OCI-LY7 (cell line): ENCODE data around the gene OBSL1. TPM values are rescaled to one million over a fixed set of nuclear protein-coding genes. Genes with fewer than 3 reads are reported as not detected.

Experiments used
- BruUV-seq: library from RNA; stranded (reverse); fragments of 400-500 nt; replicated peaks from 2 replicates; lab custom pipeline; 2021; lab: Mats Ljungman, UMichigan
- CTCF ChIA-PET: fragments of 300-600 bp; sonication (Branson Sonifier 250); formaldehyde crosslinking; loops from one replicate; lab custom pipeline; 2022; ENCODE audit warnings: antibody characterized with exemption; ENCODE audit not compliant: unreplicated experiment; lab: Charles Lee
- POLR2A ChIA-PET: fragments of 300-600 bp; sonication (Branson Sonifier 250); formaldehyde crosslinking; loops from one replicate; lab custom pipeline; 2022; ENCODE audit warnings: antibody characterized with exemption; lab: Charles Lee
- DNase-seq: peaks from one replicate; pipeline ENCODE4 v3.0.0-alpha.2; 2015; ENCODE audit warnings: low spot score
- H2AFZ ChIP-seq: fragments of 200-600 bp; sonication (generic), shearing (Covaris generic); 2 replicates; pipeline ENCODE4 v1.6.1; 2014; ENCODE audit warnings: mild to moderate bottlenecking, antibody characterized with exemption, low read length, moderate library complexity
- H3K27ac ChIP-seq: fragments of 200-600 bp; sonication (generic); 2 replicates; pipeline ENCODE4 v1.5.1; 2014; ENCODE audit warnings: mixed run types, low read depth, mild to moderate bottlenecking, moderate library complexity, low read length, inconsistent platforms; ENCODE audit not compliant: poor library complexity, severe bottlenecking
- H3K36me3 ChIP-seq: fragments of 200-600 bp; sonication (generic); 2 replicates; pipeline ENCODE4 v1.6.1; 2014; ENCODE audit warnings: mild to moderate bottlenecking, antibody characterized with exemption, low read length, moderate library complexity, mixed read lengths; ENCODE audit not compliant: insufficient read depth
- H3K4me1 ChIP-seq: fragments of 200-600 bp; sonication (generic); 2 replicates; pipeline ENCODE4 v1.5.1; 2014; ENCODE audit warnings: mild to moderate bottlenecking, low read length; ENCODE audit not compliant: insufficient read depth, poor library complexity, severe bottlenecking
- H3K4me2 ChIP-seq: fragments of 200-600 bp; sonication (generic); 2 replicates; pipeline ENCODE4 v1.6.1; 2014; ENCODE audit warnings: mild to moderate bottlenecking, low read length
- H3K4me3 ChIP-seq: fragments of 200-600 bp; sonication (generic); 2 replicates; pipeline ENCODE4 v1.5.1; 2014; ENCODE audit warnings: mild to moderate bottlenecking, low read depth, low read length; ENCODE audit not compliant: poor library complexity, severe bottlenecking
- H3K79me2 ChIP-seq: fragments of 200-600 bp; sonication (generic); 2 replicates; pipeline ENCODE4 v1.6.1; 2016; ENCODE audit warnings: low read depth, mild to moderate bottlenecking, low read length, moderate library complexity, mixed read lengths; ENCODE audit not compliant: insufficient read depth
- H3K9me2 ChIP-seq: fragments of 200-600 bp; sonication (generic); 2 replicates; pipeline ENCODE4 v1.6.1; 2016; ENCODE audit warnings: mild to moderate bottlenecking, low read length, mixed read lengths; ENCODE audit not compliant: insufficient read depth
- H3K9me3 ChIP-seq: fragments of 200-600 bp; sonication (generic); 2 replicates; pipeline ENCODE4 v1.6.1; 2014; ENCODE audit warnings: mild to moderate bottlenecking, mixed run types, low read length, mixed read lengths
- H4K20me1 ChIP-seq: fragments of 200-600 bp; sonication (generic); 2 replicates; pipeline ENCODE4 v1.6.1; 2014; ENCODE audit warnings: mild to moderate bottlenecking, antibody characterized with exemption, low read length, moderate library complexity, mixed read lengths; ENCODE audit not compliant: insufficient read depth
- EZH2phosphoT487 ChIP-seq: fragments of 200-600 bp; sonication (generic); IDR thresholded peaks from 2 replicates; pipeline ENCODE4 v1.6.1; 2018; ENCODE audit warnings: low read depth, borderline replicate concordance, mild to moderate bottlenecking, mixed run types, antibody characterized with exemption, low read length, moderate library complexity, mixed read lengths
- intact Hi-C: fragments of 100-400 bp; cut with micrococcal nuclease; formaldehyde crosslinking; loops from one replicate; pipeline ENCODE4 v1.10.0; 2022; ENCODE audit not compliant: unreplicated experiment
- total RNA-seq, 2 experiments: library from RNA; depleted of rRNA in 1 of 2; stranded (reverse); fragments of >200 nt in 1 of 2; shearing (Covaris generic) in 1 of 2; gene quantifications; 2 replicates each; pipeline ENCODE4 v1.2.3, GENCODE V29; 2014 to 2022
- TF ChIP-seq, protein P1 (sequence below): fragments of 200-600 bp; sonication (generic); conservative IDR thresholded peaks from 2 replicates; pipeline ENCODE4 v1.5.1; 2014; ENCODE audit warnings: mild to moderate bottlenecking, antibody characterized with exemption, low read length, moderate library complexity, mixed read lengths

Gene OBSL1
- total RNA-seq, 2 experiments from 2014 or later, result 0.25 TPM; not detected in 1

- Histone ChIP-seq H3K27ac (peak overlapping the region; percentile 46), H2AFZ (peak overlapping the region; percentile 92), H3K36me3 (no peaks in the 10 kb centered on the region), H3K4me2 (peak overlapping the region; percentile 94), H4K20me1 (no peaks in the 10 kb centered on the region), H3K9me3 (no peaks in the 10 kb centered on the region), H3K4me3 (peak overlapping the region; percentile 69), H3K4me1 (peaks cover 7% of the 10 kb centered on the region), H3K9me2 (no peaks in the 10 kb centered on the region), H3K79me2 (no peaks in the 10 kb centered on the region)
- POLR2A ChIA-PET, result no interaction called here
- no TSS peak for BruUV-seq
- intact Hi-C loops, result no loop called here
- DNase-seq, result no peak
- TF ChIP-seq, protein P1, sequence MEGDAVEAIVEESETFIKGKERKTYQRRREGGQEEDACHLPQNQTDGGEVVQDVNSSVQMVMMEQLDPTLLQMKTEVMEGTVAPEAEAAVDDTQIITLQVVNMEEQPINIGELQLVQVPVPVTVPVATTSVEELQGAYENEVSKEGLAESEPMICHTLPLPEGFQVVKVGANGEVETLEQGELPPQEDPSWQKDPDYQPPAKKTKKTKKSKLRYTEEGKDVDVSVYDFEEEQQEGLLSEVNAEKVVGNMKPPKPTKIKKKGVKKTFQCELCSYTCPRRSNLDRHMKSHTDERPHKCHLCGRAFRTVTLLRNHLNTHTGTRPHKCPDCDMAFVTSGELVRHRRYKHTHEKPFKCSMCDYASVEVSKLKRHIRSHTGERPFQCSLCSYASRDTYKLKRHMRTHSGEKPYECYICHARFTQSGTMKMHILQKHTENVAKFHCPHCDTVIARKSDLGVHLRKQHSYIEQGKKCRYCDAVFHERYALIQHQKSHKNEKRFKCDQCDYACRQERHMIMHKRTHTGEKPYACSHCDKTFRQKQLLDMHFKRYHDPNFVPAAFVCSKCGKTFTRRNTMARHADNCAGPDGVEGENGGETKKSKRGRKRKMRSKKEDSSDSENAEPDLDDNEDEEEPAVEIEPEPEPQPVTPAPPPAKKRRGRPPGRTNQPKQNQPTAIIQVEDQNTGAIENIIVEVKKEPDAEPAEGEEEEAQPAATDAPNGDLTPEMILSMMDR, result peak; percentile 45; the same call in 1 of the 2 replicates
- no peak for TF ChIP-seq EZH2phosphoT487
- CTCF ChIA-PET, result interaction anchor here (0.6 kb wide), 2 partner anchors 29 to 63 kb away, joined by 3 to 4 read pairs; no protein-coding TSS in a partner anchor
Observed at GRCh38 chr2:219551441-219552381, 19.6 kb downstream of the OBSL1 start.

DNA sequence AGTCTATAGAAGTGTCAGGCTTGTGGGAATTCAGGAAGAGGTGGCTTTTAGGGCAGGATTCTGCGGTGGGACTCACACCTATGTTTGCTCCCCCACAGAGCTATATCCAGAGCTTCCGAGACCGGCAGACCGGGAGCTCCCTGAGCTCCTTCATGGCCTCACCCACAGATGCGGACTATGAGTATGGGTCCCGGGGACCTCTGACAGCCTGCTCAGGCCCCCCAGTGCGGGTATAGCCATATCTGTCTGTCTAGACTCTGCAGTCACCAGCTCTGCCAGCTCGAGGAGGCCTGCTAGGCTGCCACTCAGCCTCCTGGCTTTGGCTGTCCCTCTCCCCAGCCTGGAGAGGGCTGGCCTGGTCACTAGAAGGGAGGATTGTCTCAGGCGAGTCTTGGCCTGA, 21.7 kb downstream of the OBSL1 start:
- intact Hi-C loops, result no loop called here
- Histone ChIP-seq H3K4me2 (no peak overlapping the region), H2AFZ (no peak overlapping the region), H3K9me3 (no peaks in the 10 kb centered on the region), H3K79me2 (no peaks in the 10 kb centered on the region), H3K9me2 (no peaks in the 10 kb centered on the region), H3K36me3 (no peaks in the 10 kb centered on the region), H3K4me1 (peaks cover 7% of the 10 kb centered on the region), H4K20me1 (no peaks in the 10 kb centered on the region), H3K27ac (no peak overlapping the region), H3K4me3 (no peak overlapping the region)
- TF ChIP-seq, protein P1, result no peak
- TF ChIP-seq EZH2phosphoT487, result no peak
- DNase-seq, result no peak
- POLR2A ChIA-PET, result no interaction called here
- CTCF ChIA-PET, result no interaction called here
- no TSS peak for BruUV-seq

DNA sequence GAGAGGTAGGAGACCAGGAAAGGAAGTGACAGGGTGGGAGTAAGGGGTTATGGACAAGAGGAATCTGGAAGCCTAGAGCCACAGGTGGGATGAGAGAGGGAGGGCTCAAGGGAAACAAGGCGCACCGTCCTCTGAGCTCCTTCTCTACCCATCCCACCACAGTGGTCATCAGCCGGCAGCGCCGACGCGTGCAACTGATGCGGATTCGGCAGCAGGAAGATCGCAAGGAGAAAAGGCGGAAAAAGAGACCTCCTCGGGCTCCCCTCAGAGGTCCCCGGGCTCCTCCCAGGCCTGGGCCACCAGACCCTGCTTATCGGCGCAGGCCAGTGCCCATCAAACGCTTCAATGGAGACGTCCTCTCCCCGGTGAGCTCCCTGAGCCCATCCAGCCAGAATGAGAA, 22.3 kb downstream of the OBSL1 start:
- peaks cover 7% of the 10 kb centered on the region for H3K4me1 ChIP-seq
- H3K79me2 ChIP-seq, result no peaks in the 10 kb centered on the region
- no peak overlapping the region for H3K4me3 ChIP-seq
- no peak overlapping the region for H3K4me2 ChIP-seq
- ChIA-PET CTCF (no interaction called here), POLR2A (no interaction called here)
- DNase-seq, result no peak
- H3K27ac ChIP-seq, result no peak overlapping the region
- intact Hi-C loops, result no loop called here
- no peaks in the 10 kb centered on the region for H3K9me2 ChIP-seq
- no peaks in the 10 kb centered on the region for H3K9me3 ChIP-seq
- TF ChIP-seq, protein P1, result no peak
- no peak for TF ChIP-seq EZH2phosphoT487
- BruUV-seq, result no TSS peak
- H3K36me3 ChIP-seq, result no peaks in the 10 kb centered on the region
- no peak overlapping the region for H2AFZ ChIP-seq
- H4K20me1 ChIP-seq, result no peaks in the 10 kb centered on the region
